HepG2 (cell line): ENCODE measurements around the gene SUPT4H1.

Experiments
- AGO2 ChIP-seq: fragments of 200-400 bp; formaldehyde crosslinking; optimal IDR thresholded peaks from 2 replicates; pipeline ENCODE3; 2017; ENCODE audit warnings: mild to moderate bottlenecking, low read depth, low read length, moderate library complexity
- CBX2 ChIP-seq, 2 experiments: fragments of 200-600 bp in 1 of 2; sonication (generic); formaldehyde crosslinking in 1 of 2; IDR thresholded peaks; 2 replicates each; pipeline versions ENCODE4 v1.7.0 to v1.8.1; 2018 to 2022; ENCODE audit warnings: low read depth in 2 of 2, low read length in 1 of 2, mild to moderate bottlenecking in 1 of 2, missing genetic modification reagents in 1 of 2
- ZNF776 ChIP-seq: sonication (generic); formaldehyde crosslinking; IDR thresholded peaks from 2 replicates; pipeline ENCODE4 v1.4.0; 2020; ENCODE audit warnings: mild to moderate bottlenecking, missing genetic modification reagents

DNA sequence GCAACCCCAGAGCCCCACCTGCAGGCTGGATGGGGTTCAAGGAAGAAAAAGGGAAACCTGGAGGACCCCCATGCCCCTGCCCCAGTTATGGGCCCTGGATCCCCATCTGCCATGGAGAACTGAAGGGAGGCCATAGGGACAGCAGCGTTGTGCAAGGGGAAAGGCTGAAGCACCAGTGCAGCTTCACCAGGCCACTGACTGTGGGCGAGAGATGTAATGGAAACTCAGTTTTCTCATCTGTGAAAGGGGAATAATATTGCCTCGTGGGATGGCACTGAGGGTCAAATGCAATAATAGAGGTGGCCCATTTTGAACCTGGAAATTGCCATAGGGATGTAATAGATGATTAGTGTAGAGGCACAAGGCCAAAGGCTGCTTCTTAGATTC, 13.6 kb downstream of the SUPT4H1 start:
- TF ChIP-seq ZNF776 (CRISPR knock-in tag), result no peak
- TF ChIP-seq CBX2 (IDR thresholded peaks at IDR 0.05; ENCODE audit: low read depth, low read length), result no peak
- no peak for TF ChIP-seq CBX2 (CRISPR knock-in tag; IDR thresholded peaks at IDR 0.05; ENCODE audit: low read depth)
- TF ChIP-seq AGO2, result no peak
